D341Med (cell line): ENCODE data around the gene CSNK1G2.

ENCODE experiments used
- DNase-seq: peaks from one replicate; pipeline ENCODE4 v3.0.0; 2012; ENCODE audit warnings: low spot score

CSNK1G2 gene

GRCh38 chr19:1941146-1942077 lies at the start of gene CSNK1G2:
Gene CSNK1G2, plus strand, starts transcription at chr19:1941172. Its CDS starts 28,601 bp downstream, at chr19:1969773.
- no peak for DNase-seq

- DNase-seq, result no peak
These were observed 47.2 kb upstream of the CSNK1G2 start for GRCh38 chr19:1893791-1894190.

- no peak for DNase-seq
These were observed 44.5 kb upstream of the CSNK1G2 start for GRCh38 chr19:1896508-1896907.

GRCh38 chr19:1901940-1902404 lies 39.0 kb upstream of the CSNK1G2 start:
- no peak for DNase-seq

- no peak for DNase-seq
These were observed 38.0 kb upstream of the CSNK1G2 start for GRCh38 chr19:1902923-1903322.

- no peak for DNase-seq
These were observed 36.2 kb upstream of the CSNK1G2 start for GRCh38 chr19:1904860-1905109.

GRCh38 chr19:1905110-1905862 lies 35.7 kb upstream of the CSNK1G2 start, which contains the start of the genes ADAT3 and SCAMP4:
Gene ADAT3, plus strand, starts transcription at chr19:1905399. Its CDS starts 6,649 bp downstream, at chr19:1912048.
Gene SCAMP4, plus strand, starts transcription at chr19:1905399. Its CDS starts 9,621 bp downstream, at chr19:1915020.
- DNase-seq, result peak; percentile 98

GRCh38 chr19:1905863-1906375 lies 35.1 kb upstream of the CSNK1G2 start:
- DNase-seq, result no peak

- no peak for DNase-seq
These were observed 33.9 kb upstream of the CSNK1G2 start for GRCh38 chr19:1906985-1907562.

GRCh38 chr19:1907563-1908363 lies 33.2 kb upstream of the CSNK1G2 start:
- DNase-seq, result no peak

GRCh38 chr19:1908364-1908678 lies 32.7 kb upstream of the CSNK1G2 start:
- no peak for DNase-seq

GRCh38 chr19:1909761-1910080 lies 31.3 kb upstream of the CSNK1G2 start:
- DNase-seq, result no peak

- DNase-seq, result peak; percentile 26
These were observed 30.8 kb upstream of the CSNK1G2 start for GRCh38 chr19:1910177-1910576.

- no peak for DNase-seq
These were observed 29.9 kb upstream of the CSNK1G2 start for GRCh38 chr19:1911098-1911497.

GRCh38 chr19:1911995-1912394 lies 29.0 kb upstream of the CSNK1G2 start:
- DNase-seq, result peak; percentile 37

GRCh38 chr19:1912760-1913505 lies 28.0 kb upstream of the CSNK1G2 start:
- DNase-seq, result no peak

GRCh38 chr19:1913781-1914577 lies 27.0 kb upstream of the CSNK1G2 start:
- peak; percentile 32 for DNase-seq

GRCh38 chr19:1914826-1915341 lies 26.1 kb upstream of the CSNK1G2 start:
- DNase-seq, result peak; percentile 21

GRCh38 chr19:1917146-1917545 lies 23.8 kb upstream of the CSNK1G2 start:
- DNase-seq, result no peak

GRCh38 chr19:1917926-1918325 lies 23.0 kb upstream of the CSNK1G2 start:
- peak; percentile 16 for DNase-seq
